Inflammatory macrophage (primary cell): Measurements from ENCODE around the gene SHB.
A peak's percentile ranks its signal among the peaks of the same experiment; 100 is the strongest.

Source experiments
- DNase-seq, 2 donors: peaks; one replicate each; pipeline ENCODE4 v3.0.0-alpha.2; 2020 to 2022

Gene SHB

GRCh38 chr9:38008168-38009034 is 60.6 kb downstream of the SHB start:
- DNase-seq: peak; percentile 93 to 98

GRCh38 chr9:38007016-38007415 is 62.0 kb downstream of the SHB start:
- DNase-seq: no peak

GRCh38 chr9:38006163-38006562 is 62.9 kb downstream of the SHB start:
- DNase-seq: no peak

GRCh38 chr9:38004809-38005560 is 64.0 kb downstream of the SHB start:
- DNase-seq: no peak

- no peak for DNase-seq
Observed at GRCh38 chr9:38003946-38004808, 64.8 kb downstream of the SHB start.

GRCh38 chr9:38003230-38003629 is 65.8 kb downstream of the SHB start:
- peak in 1 of 2 donors; percentile 58 for DNase-seq

- DNase-seq: no peak
Observed at GRCh38 chr9:38001430-38001829, 67.6 kb downstream of the SHB start.

GRCh38 chr9:38000735-38001134 is 68.3 kb downstream of the SHB start:
- no peak for DNase-seq

- DNase-seq: no peak
Observed at GRCh38 chr9:38000332-38000731, 68.7 kb downstream of the SHB start.

GRCh38 chr9:37999588-38000189 is 69.3 kb downstream of the SHB start:
- DNase-seq: no peak

- DNase-seq: peak; percentile 73 to 82
Observed at GRCh38 chr9:37998881-37999587, 70.0 kb downstream of the SHB start.

GRCh38 chr9:37997636-37998374 is 71.2 kb downstream of the SHB start:
- no peak for DNase-seq

GRCh38 chr9:37996819-37997217 is 72.2 kb downstream of the SHB start:
- peak; percentile 27 to 49 for DNase-seq

- no peak for DNase-seq
Observed at GRCh38 chr9:37995961-37996818, 72.8 kb downstream of the SHB start.

- peak in 1 of 2 donors; percentile 27 for DNase-seq
Observed at GRCh38 chr9:37995348-37995737, 73.7 kb downstream of the SHB start.

GRCh38 chr9:37994639-37995347 is 74.2 kb downstream of the SHB start:
- peak; percentile 92 to 98 for DNase-seq

GRCh38 chr9:37992924-37993349 is 76.1 kb downstream of the SHB start:
- peak; percentile 89 to 91 for DNase-seq

- DNase-seq: no peak
Observed at GRCh38 chr9:37990404-37991015, 78.5 kb downstream of the SHB start.

- DNase-seq: no peak
Observed at GRCh38 chr9:37989701-37990100, 79.3 kb downstream of the SHB start.
